Bronchial epithelial cell (primary cell): ENCODE data around the gene RALGPS1. TPM values are rescaled to one million over a fixed set of nuclear protein-coding genes. Genes with fewer than 3 reads are reported as not detected.

Source experiments
- DNase-seq: peaks from one replicate; pipeline ENCODE4 v3.0.0-alpha.2; 2010; ENCODE audit warnings: low read depth
- FAIRE-seq: peaks from 2 replicates; lab custom pipeline; 2011; peaks lifted over from hg19 to GRCh38; lab: Jason Lieb, UNC
- H3K27me3 ChIP-seq: 2 replicates; pipeline ENCODE4 v1.5.1; 2011; ENCODE audit warnings: low read length; ENCODE audit not compliant: control insufficient read depth, insufficient read depth
- H3K36me3 ChIP-seq: 2 replicates; pipeline ENCODE4 v1.5.1; 2011; ENCODE audit warnings: low read length; ENCODE audit not compliant: control insufficient read depth, insufficient read depth
- H3K4me3 ChIP-seq: 2 replicates; pipeline ENCODE4 v1.5.1; 2011; ENCODE audit warnings: mild to moderate bottlenecking, low read depth, low read length, control low read depth
- total RNA-seq: library from RNA; depleted of rRNA; stranded (reverse); fragments of >200 nt; gene quantifications from 2 replicates; pipeline ENCODE4 v1.2.1, GENCODE V29; 2014
- TF ChIP-seq, protein P1 (sequence below): IDR thresholded peaks from 2 replicates; pipeline ENCODE4 v1.5.1; 2011; ENCODE audit warnings: mild to moderate bottlenecking, moderate library complexity, low read length, control low read depth, inconsistent platforms; ENCODE audit not compliant: insufficient read depth, severe bottlenecking

RALGPS1 gene
- total RNA-seq, 1 donor from 2014 or later = 3.2 TPM

DNA sequence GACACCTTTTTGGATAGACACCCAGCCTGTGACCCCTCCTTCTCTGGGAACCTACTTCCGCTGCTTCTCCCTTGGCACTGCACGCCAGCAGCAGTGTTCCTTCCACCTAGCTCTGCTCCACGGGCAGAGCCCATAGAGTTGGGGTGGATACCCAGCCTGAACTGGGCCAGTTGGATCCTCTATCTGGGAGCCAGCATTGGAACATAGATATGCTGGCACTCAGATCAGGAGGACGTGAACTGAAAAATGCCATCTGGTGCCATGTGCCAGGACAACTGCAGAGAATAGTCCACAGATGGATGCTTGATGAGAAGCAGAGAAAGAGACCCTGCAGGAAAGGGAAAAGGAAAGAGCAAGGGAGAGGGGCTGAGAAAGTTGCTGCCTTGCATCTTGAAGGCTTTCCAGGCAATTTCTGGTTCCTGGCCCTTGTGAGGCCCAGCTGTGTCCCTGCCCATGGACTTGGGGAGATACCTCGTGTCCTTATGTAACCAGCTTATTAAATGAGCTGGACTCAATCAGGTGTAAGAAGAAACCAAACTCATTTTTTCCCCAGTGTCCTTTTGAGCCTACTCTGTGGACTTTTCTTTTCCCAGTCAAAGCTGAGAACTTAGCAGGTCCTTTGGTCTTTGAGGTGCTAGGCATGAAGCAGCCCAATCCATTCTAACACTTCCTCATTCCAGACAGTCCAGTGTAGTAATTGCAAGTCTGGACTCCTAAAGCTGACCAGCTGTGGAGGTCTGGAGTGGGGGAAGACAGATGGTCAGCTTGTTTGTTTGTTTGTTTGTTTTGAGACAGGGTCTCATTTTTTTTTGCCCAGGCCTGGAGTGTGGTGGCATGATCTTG, 168.8 kb downstream of the RALGPS1 start:
- Histone ChIP-seq H3K36me3 (no peaks in the 10 kb centered on the region), H3K27me3 (peaks cover 6% of the 10 kb centered on the region), H3K4me3 (no peak overlapping the region)
- FAIRE-seq = peak; percentile 18
- TF ChIP-seq, protein P1, sequence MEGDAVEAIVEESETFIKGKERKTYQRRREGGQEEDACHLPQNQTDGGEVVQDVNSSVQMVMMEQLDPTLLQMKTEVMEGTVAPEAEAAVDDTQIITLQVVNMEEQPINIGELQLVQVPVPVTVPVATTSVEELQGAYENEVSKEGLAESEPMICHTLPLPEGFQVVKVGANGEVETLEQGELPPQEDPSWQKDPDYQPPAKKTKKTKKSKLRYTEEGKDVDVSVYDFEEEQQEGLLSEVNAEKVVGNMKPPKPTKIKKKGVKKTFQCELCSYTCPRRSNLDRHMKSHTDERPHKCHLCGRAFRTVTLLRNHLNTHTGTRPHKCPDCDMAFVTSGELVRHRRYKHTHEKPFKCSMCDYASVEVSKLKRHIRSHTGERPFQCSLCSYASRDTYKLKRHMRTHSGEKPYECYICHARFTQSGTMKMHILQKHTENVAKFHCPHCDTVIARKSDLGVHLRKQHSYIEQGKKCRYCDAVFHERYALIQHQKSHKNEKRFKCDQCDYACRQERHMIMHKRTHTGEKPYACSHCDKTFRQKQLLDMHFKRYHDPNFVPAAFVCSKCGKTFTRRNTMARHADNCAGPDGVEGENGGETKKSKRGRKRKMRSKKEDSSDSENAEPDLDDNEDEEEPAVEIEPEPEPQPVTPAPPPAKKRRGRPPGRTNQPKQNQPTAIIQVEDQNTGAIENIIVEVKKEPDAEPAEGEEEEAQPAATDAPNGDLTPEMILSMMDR = no peak
- no peak for DNase-seq

DNA sequence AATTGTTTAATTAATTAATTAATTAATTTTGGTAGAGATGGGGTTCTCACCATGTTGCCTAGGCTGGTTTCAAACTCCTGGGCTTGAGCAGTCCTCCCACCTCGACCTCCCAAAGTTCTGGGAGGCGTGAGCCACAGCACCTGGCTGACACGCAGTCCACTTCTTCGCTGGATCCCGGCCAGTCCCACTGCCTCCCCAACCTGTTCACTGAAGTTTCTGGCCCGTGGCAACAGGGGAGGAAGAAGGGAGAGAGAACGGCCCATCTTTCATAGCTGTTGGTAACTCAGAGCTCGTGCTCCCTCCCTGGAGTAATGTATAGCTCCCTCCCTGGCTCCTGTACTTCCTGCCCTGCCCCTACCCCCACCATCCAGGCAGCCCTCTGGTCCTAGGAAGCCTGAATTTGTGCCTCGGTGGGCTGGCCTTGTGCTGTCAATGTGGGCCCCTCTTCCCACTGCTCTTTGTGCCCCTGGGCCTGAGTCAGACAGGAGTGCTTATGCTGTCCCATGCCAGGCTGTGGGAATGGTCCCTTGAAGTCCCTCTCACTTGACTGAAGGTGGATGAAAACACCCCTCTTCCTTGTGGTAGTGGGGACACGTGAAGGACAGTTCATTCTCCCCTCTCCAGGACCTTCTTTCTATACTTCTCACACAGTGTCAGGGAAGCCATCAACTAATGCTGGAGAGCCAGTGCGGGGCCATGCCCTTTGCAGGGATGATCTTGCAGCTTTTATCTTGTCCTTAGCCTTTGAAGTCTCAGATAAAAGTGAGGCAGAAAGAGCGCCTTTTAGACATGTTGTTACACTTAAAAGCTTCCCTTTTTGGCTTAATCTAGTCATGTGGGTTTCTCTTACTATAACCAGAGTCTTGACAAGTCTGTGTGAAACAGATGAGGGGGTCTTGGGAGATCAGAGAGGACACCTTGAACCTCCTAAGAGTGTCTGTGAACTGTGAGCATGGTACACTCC, 169.8 kb downstream of the RALGPS1 start:
- FAIRE-seq = no peak
- TF ChIP-seq, protein P1 = no peak
- H3K4me3 ChIP-seq = no peak overlapping the region

DNA sequence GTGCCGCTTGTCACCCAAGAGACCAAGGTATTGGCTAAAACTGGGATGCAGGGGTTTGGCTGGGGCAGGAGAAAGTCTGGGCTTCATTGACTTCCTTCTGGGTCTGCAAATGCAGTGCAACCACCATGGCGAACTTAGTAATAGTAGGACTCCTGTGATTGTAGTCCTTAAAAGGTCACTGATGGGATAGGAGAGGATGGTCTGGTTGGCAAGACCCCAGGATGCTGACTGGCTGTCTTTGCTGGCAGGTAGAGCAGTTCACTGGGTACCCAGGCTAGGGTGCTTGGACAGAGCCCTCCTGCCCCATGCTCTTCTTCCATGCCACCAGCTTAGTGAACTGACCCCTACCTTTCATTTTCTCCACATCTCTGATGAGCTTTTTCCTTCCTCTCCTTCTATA, 170.6 kb downstream of the RALGPS1 start:
- Histone ChIP-seq H3K36me3 (no peaks in the 10 kb centered on the region), H3K4me3 (no peak overlapping the region), H3K27me3 (peaks cover 6% of the 10 kb centered on the region)
- TF ChIP-seq, protein P1 = no peak
- DNase-seq = no peak
- FAIRE-seq = no peak

More for the DNA sequence above, 169.8 kb downstream of the RALGPS1 start:
- no peak for DNase-seq
- Histone ChIP-seq H3K36me3 (no peaks in the 10 kb centered on the region), H3K27me3 (peaks cover 6% of the 10 kb centered on the region)

DNA sequence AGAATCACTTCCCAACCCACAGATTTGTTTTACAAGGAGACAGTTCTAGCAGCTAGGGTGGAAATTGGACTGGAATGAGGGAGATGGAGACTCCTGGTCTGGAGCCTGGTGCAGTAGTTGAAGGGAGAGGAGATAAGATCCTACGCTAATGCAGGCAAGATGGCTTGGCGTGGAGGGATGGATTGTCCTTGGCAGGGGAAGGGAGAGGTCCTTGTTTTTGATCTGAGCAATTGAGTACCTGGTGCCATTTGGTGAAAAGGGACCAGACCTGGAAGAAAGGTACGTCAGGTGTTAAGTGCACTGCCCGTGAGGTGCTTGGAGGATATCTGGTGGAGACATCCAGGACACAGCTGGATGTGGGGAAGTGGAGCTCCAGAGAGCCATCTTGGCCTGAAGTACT, 172.2 kb downstream of the RALGPS1 start:
- FAIRE-seq (no peak), DNase-seq (no peak)
- TF ChIP-seq, protein P1 = no peak
- Histone ChIP-seq H3K27me3 (peaks cover 6% of the 10 kb centered on the region), H3K36me3 (no peaks in the 10 kb centered on the region), H3K4me3 (no peak overlapping the region)

DNA sequence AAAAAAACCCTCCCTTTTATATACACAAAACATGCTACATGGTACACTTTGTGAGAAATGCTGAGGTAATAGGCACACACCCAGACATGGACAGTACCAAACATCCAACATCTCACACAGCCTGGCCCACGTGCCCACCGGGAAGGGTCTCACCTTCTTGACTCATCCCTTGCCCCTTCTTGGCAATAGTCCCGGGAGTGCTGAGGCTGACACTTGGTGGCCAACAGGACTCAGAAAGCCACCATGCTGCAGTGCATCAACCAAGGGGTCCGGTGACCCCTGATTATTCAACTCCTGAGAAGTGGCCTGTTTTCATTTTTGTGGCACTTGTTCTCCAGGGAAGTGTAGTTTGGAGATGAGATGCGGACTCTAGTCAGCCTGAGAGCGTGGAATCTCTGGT, 172.8 kb downstream of the RALGPS1 start:
- no peak overlapping the region for H3K4me3 ChIP-seq
- DNase-seq (no peak), FAIRE-seq (no peak)
- H3K36me3 ChIP-seq = no peaks in the 10 kb centered on the region
- TF ChIP-seq, protein P1 = no peak
- peaks cover 4% of the 10 kb centered on the region for H3K27me3 ChIP-seq
